ENCODE results near the gene TTC9C.

DNA sequence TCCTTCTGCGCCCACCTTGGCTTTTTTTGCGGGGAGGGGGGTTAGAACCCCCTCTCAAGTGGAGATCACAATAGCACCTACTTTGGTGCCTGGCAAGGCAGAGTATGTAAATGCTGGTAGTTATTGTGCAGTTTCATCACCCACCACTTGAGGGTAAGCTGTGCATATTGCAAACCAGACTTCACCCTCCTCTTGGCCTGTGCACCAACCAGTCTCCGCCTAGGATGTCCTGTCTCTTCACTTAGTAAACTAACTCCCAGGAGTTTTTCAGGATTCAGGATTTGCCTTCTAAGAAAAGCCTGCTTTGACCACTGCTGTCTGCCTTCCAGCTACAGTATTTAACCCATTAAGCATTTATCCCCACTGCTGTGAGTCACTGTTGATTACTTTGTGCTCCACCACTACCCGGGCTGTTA lies 47.5 kb upstream of the TTC9C start:
- no peak for TF ChIP-seq GATA2 (IDR thresholded peaks at IDR 0.05; ENCODE audit: low read depth, low read length)
- TF ChIP-seq GATA3 (IDR thresholded peaks at IDR 0.05; ENCODE audit: low read depth, low read length) = no peak

Data from SH-SY5Y (cell line).